Measurements from ENCODE around the gene IL13RA1.

Gene IL13RA1

GRCh38 chrX:118742176-118742575 is 14.8 kb downstream of the IL13RA1 start:
- Histone ChIP-seq H3K27ac (no peak overlapping the region), H3K36me3 (no peaks in the 10 kb centered on the region), H3K27me3 (no peaks in the 10 kb centered on the region), H3K9me3 (peaks cover 18% of the 10 kb centered on the region), H3K4me2 (no peak overlapping the region), H3K4me3 (no peak overlapping the region), H4K20me1 (no peaks in the 10 kb centered on the region), H3K9ac (no peak overlapping the region), H3K4me1 (no peaks in the 10 kb centered on the region)
- no peak for TF ChIP-seq Cebpa-rat (IDR thresholded peaks at IDR 0.05)

- TF ChIP-seq Cebpa-rat (IDR thresholded peaks at IDR 0.05): no peak
- Histone ChIP-seq H3K4me3 (no peak overlapping the region), H3K4me2 (no peak overlapping the region), H3K27ac (no peak overlapping the region), H4K20me1 (no peaks in the 10 kb centered on the region), H3K9ac (no peak overlapping the region), H3K27me3 (no peaks in the 10 kb centered on the region), H3K9me3 (no peaks in the 10 kb centered on the region), H3K4me1 (no peaks in the 10 kb centered on the region), H3K36me3 (no peaks in the 10 kb centered on the region)
These were observed 18.2 kb downstream of the IL13RA1 start for GRCh38 chrX:118745570-118745969.

- TF ChIP-seq Cebpa-rat (IDR thresholded peaks at IDR 0.05): no peak
- Histone ChIP-seq H3K27me3 (no peaks in the 10 kb centered on the region), H3K27ac (no peak overlapping the region), H3K4me2 (no peak overlapping the region), H3K36me3 (no peaks in the 10 kb centered on the region), H3K9me3 (no peaks in the 10 kb centered on the region), H4K20me1 (no peaks in the 10 kb centered on the region), H3K4me1 (no peaks in the 10 kb centered on the region), H3K9ac (no peak overlapping the region), H3K4me3 (no peak overlapping the region)
These were observed 24.8 kb downstream of the IL13RA1 start for GRCh38 chrX:118751950-118752783.

- Histone ChIP-seq H3K9me3 (no peaks in the 10 kb centered on the region), H3K27me3 (no peaks in the 10 kb centered on the region), H3K27ac (no peak overlapping the region), H3K4me3 (no peak overlapping the region), H4K20me1 (no peaks in the 10 kb centered on the region), H3K9ac (no peak overlapping the region), H3K4me1 (no peaks in the 10 kb centered on the region), H3K36me3 (no peaks in the 10 kb centered on the region), H3K4me2 (no peak overlapping the region)
- TF ChIP-seq Cebpa-rat (IDR thresholded peaks at IDR 0.05): no peak
These were observed 28.2 kb downstream of the IL13RA1 start for GRCh38 chrX:118755633-118756032.

GRCh38 chrX:118756101-118756500 is 28.7 kb downstream of the IL13RA1 start:
- Histone ChIP-seq H3K27ac (no peak overlapping the region), H3K36me3 (no peaks in the 10 kb centered on the region), H3K27me3 (no peaks in the 10 kb centered on the region), H4K20me1 (no peaks in the 10 kb centered on the region), H3K9me3 (no peaks in the 10 kb centered on the region), H3K4me1 (no peaks in the 10 kb centered on the region), H3K4me2 (no peak overlapping the region), H3K4me3 (no peak overlapping the region), H3K9ac (no peak overlapping the region)
- no peak for TF ChIP-seq Cebpa-rat (IDR thresholded peaks at IDR 0.05)

- H3K36me3 ChIP-seq: no peaks in the 10 kb centered on the region
- H3K4me3 ChIP-seq: no peak overlapping the region
- TF ChIP-seq Cebpa-rat (IDR thresholded peaks at IDR 0.05): no peak
- H3K9ac ChIP-seq: no peak overlapping the region
- H3K9me3 ChIP-seq: no peaks in the 10 kb centered on the region
- H3K4me2 ChIP-seq: no peak overlapping the region
- H3K27me3 ChIP-seq: no peaks in the 10 kb centered on the region
- no peak overlapping the region for H3K27ac ChIP-seq
- no peaks in the 10 kb centered on the region for H3K4me1 ChIP-seq
- no peaks in the 10 kb centered on the region for H4K20me1 ChIP-seq
These were observed 31.1 kb downstream of the IL13RA1 start for GRCh38 chrX:118758511-118758910.

GRCh38 chrX:118760025-118760424 is 32.6 kb downstream of the IL13RA1 start:
- H3K9ac ChIP-seq: no peak overlapping the region
- no peaks in the 10 kb centered on the region for H3K27me3 ChIP-seq
- H3K27ac ChIP-seq: no peak overlapping the region
- H3K4me2 ChIP-seq: no peak overlapping the region
- no peaks in the 10 kb centered on the region for H4K20me1 ChIP-seq
- TF ChIP-seq Cebpa-rat (IDR thresholded peaks at IDR 0.05): no peak
- H3K9me3 ChIP-seq: no peaks in the 10 kb centered on the region
- no peak overlapping the region for H3K4me3 ChIP-seq
- no peaks in the 10 kb centered on the region for H3K4me1 ChIP-seq
- no peaks in the 10 kb centered on the region for H3K36me3 ChIP-seq

GRCh38 chrX:118761939-118762707 is 34.7 kb downstream of the IL13RA1 start:
- no peaks in the 10 kb centered on the region for H3K9me3 ChIP-seq
- H3K9ac ChIP-seq: no peak overlapping the region
- no peak overlapping the region for H3K27ac ChIP-seq
- H4K20me1 ChIP-seq: no peaks in the 10 kb centered on the region
- TF ChIP-seq Cebpa-rat (IDR thresholded peaks at IDR 0.05): no peak
- no peaks in the 10 kb centered on the region for H3K27me3 ChIP-seq
- no peaks in the 10 kb centered on the region for H3K4me1 ChIP-seq
- no peaks in the 10 kb centered on the region for H3K36me3 ChIP-seq
- H3K4me2 ChIP-seq: no peak overlapping the region
- H3K4me3 ChIP-seq: no peak overlapping the region

- TF ChIP-seq Cebpa-rat (IDR thresholded peaks at IDR 0.05): no peak
- Histone ChIP-seq H3K36me3 (no peaks in the 10 kb centered on the region), H3K4me1 (no peaks in the 10 kb centered on the region), H3K27ac (no peak overlapping the region), H3K9ac (no peak overlapping the region), H3K27me3 (no peaks in the 10 kb centered on the region), H3K4me3 (no peak overlapping the region), H4K20me1 (no peaks in the 10 kb centered on the region), H3K9me3 (no peaks in the 10 kb centered on the region), H3K4me2 (no peak overlapping the region)
These were observed 36.1 kb downstream of the IL13RA1 start for GRCh38 chrX:118763489-118763888.

GRCh38 chrX:118764122-118764521 is 36.7 kb downstream of the IL13RA1 start:
- H3K4me3 ChIP-seq: no peak overlapping the region
- no peak overlapping the region for H3K4me2 ChIP-seq
- H4K20me1 ChIP-seq: no peaks in the 10 kb centered on the region
- H3K36me3 ChIP-seq: no peaks in the 10 kb centered on the region
- no peak for TF ChIP-seq Cebpa-rat (IDR thresholded peaks at IDR 0.05)
- no peak overlapping the region for H3K27ac ChIP-seq
- no peak overlapping the region for H3K9ac ChIP-seq
- no peaks in the 10 kb centered on the region for H3K27me3 ChIP-seq
- H3K9me3 ChIP-seq: no peaks in the 10 kb centered on the region
- no peaks in the 10 kb centered on the region for H3K4me1 ChIP-seq
